SK-N-MC (cell line): Measurements from ENCODE around the gene DSTN.

Source experiments
- DNase-seq: peaks from one replicate; pipeline ENCODE4 v3.0.0-alpha.2; 2011; ENCODE audit warnings: low read depth, low spot score
- H3K27ac ChIP-seq: fragments of 200-600 bp; sonication (generic); 2 replicates; pipeline ENCODE4 v1.5.1; 2016; ENCODE audit warnings: mixed run types
- H3K36me3 ChIP-seq: fragments of 200-600 bp; sonication (generic); 2 replicates; pipeline ENCODE4 v1.6.1; 2017; ENCODE audit warnings: antibody characterized with exemption, low read length, mixed read lengths; ENCODE audit not compliant: insufficient read depth
- H3K4me3 ChIP-seq: fragments of 200-600 bp; sonication (generic); 2 replicates; pipeline ENCODE4 v1.5.1; 2016
- H3K9ac ChIP-seq: fragments of 200-600 bp; sonication (generic); 2 replicates; pipeline ENCODE4 v1.8.0; 2017; ENCODE audit warnings: mixed run types, mixed read lengths; ENCODE audit not compliant: insufficient read length
- H3K9me3 ChIP-seq: fragments of 200-600 bp; sonication (generic); 2 replicates; pipeline ENCODE4 v1.6.1; 2017; ENCODE audit warnings: low read depth, mild to moderate bottlenecking, antibody characterized with exemption, low read length, moderate library complexity, mixed read lengths
- EZH2 ChIP-seq: fragments of 200-600 bp; sonication (generic); IDR thresholded peaks from one replicate; pipeline ENCODE4 v1.6.1; 2017; ENCODE audit warnings: antibody characterized with exemption
- FOXP2 ChIP-seq: optimal IDR thresholded peaks from 2 replicates; pipeline ENCODE3; 2011; ENCODE audit warnings: mild to moderate bottlenecking, moderate library complexity; ENCODE audit not compliant: insufficient read depth; ENCODE audit errors: extremely low read length, control extremely low read depth
- POLR2AphosphoS5 ChIP-seq: IDR thresholded peaks from 2 replicates; pipeline ENCODE4 v1.6.1; 2012; ENCODE audit warnings: mild to moderate bottlenecking, low read depth, low read length, borderline replicate concordance

The DSTN gene

DNA sequence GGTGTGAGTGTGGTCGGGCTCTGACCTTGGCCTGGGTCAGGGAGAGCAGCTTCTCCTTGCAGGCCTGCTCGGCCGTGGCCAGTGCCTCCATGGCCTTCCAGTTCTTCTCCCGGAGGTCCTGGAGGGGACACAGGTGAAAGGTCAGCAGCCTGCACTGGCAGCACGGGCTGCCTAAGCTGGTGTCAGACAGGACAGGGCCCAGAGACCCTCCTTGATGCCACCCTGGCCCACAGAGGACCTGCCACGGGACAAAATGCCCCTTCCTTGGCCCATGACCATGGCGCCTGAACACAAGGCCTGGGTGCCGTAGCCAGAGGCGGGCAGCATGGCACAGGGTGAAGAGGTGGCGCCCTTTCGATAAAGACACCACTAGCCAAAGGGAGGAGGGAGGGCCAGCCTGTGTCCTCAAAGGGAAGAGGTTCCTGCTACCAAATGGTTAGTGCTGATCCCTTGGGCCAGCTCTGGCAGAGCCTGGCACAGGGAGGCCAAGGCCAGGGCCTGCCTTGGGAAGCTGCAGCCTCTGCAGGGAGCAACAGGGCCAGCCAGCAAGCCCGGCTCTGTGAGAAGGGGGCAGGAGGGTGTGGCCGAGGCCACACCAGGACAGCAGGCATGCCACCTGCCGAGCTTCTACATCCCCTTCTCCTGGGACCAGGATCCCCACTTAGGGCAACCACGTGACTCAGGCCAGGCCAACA, 54.8 kb downstream of the DSTN start:
- H3K27ac ChIP-seq = no peak overlapping the region
- no peaks in the 10 kb centered on the region for H3K9me3 ChIP-seq
- no peak overlapping the region for H3K4me3 ChIP-seq
- no peaks in the 10 kb centered on the region; the same call in 1 of the 2 replicates for H3K36me3 ChIP-seq
- no peak for DNase-seq
- H3K9ac ChIP-seq = no peak overlapping the region
- TF ChIP-seq POLR2AphosphoS5 = no peak
- no peak for TF ChIP-seq EZH2
- no peak for TF ChIP-seq FOXP2

DNA sequence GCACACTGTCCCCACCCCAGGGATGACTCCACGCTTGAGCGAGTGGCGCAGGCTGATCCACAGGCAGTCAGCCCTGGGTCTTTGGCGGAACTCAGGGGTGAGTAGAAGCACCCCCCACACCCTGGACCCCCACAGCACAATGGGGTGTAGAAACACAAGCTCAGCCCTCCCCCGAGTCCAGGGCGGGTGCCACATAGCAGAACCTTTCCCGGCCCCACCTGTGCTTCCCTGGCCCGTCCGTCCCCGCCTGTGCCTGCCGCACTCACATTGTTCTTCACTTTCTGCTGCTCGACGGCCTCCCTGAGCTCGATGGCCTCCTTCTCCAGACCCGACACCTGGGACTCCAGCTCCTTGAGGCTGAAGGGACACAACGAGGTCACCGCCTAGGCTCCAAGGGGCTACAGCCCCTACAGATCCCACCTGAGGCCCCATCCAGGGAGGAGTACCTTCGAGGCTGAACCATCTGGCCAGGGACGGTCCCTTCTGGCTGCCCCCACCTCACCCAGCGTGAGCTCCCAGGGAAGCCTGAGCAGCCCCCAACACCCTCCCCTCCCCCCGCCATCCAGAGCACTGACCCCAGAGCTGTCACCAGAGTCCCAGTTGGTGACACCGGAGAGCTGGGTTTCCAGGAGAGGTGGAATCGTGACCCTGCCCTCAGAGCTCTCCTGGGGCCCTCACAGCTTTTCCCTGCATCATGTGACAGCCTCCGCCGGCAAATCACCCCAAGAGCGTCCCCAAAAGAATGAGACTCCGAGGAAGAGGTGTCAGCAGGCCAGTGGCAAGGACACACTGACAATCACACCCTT, 55.6 kb downstream of the DSTN start:
- Histone ChIP-seq H3K36me3 (no peaks in the 10 kb centered on the region; the same call in 1 of the 2 replicates), H3K9me3 (no peaks in the 10 kb centered on the region), H3K27ac (no peak overlapping the region), H3K9ac (no peak overlapping the region), H3K4me3 (no peak overlapping the region)
- TF ChIP-seq FOXP2 (no peak), EZH2 (no peak), POLR2AphosphoS5 (no peak)
- no peak for DNase-seq

DNA sequence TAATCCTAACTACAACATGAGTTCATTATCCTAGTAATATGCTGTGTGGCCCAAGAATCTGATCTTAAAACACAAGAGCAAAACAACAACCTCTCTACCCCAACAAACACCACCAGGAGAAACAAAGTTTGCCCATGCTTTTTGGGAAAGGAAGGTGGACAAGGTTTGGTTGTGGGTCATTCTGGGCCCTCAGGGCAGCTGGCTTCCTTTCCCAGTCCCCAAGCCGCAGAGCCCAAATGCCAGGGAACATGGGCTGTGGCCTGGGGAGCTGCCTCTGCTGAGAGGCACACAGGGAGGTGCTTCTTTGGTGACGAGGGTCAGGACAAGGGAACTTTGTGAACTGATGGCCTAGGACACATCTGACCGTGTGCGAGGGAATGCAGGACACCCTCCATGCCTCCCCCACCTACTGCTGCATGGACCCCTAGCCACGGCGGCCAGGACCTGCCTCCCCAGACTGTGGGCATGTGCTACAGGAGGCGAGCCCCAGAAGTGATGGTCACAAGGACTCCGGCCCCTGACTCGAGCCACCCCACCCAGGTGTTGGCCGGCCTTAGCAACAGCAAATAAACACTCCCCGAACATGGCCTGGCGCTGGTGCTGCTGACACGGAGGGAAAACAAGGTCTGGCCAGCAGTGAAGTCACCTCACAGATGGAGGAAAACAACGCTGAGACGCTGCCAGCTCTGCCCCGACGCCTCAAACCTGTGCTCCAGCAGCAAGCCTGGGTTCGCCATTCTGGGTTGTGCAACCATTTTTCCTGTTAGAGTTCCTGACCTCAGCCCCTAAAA, 56.5 kb downstream of the DSTN start:
- H3K4me3 ChIP-seq = no peak overlapping the region
- H3K27ac ChIP-seq = no peak overlapping the region
- TF ChIP-seq POLR2AphosphoS5 (no peak), EZH2 (no peak), FOXP2 (no peak)
- H3K36me3 ChIP-seq = no peaks in the 10 kb centered on the region; the same call in 1 of the 2 replicates
- DNase-seq = no peak
- H3K9me3 ChIP-seq = no peaks in the 10 kb centered on the region
- no peak overlapping the region for H3K9ac ChIP-seq

DNA sequence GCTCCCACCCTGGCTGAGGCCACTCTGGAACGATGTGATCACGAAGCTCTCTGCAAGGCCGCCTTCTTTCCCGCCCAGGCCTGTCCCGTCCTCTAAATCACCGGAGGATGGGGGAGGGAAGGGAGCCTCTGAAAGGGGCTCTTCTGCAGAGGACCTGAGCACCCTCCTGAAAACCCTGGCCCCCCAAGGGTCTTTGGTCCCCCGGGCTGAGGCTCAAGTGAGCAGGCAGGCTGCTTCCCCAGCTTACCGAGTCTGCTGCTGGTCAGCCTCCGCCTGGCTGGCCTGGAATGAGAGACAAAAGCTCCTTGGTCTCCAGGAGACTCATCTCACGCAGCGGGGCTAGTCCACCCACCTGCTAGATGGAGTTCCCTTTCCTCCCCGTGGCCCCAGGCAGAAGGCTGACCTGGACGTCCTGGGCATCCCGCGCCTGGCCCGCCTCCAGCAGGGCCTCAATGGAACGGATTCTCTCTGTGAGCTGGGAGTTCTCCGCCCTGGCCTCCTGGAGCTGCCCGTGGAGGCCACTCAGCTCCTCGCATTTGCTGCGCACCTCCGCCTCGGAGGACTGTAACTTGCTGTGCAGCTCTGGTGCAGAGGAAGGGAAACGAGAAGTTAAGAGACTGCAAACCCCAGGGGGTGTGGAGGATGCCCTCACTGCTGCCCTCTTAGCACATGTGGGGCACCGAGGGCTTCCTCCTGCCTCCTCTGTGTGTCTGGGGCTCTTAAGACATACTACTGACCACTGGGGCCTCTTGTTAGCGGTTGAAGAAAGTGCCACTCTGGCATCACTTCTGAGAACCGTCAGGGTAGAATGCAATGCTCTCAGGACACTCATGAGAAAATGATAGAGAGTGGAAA, 57.5 kb downstream of the DSTN start:
- Histone ChIP-seq H3K36me3 (no peaks in the 10 kb centered on the region; the same call in 1 of the 2 replicates), H3K27ac (no peak overlapping the region), H3K9ac (no peak overlapping the region), H3K4me3 (no peak overlapping the region), H3K9me3 (no peaks in the 10 kb centered on the region)
- no peak for DNase-seq
- TF ChIP-seq FOXP2 (no peak), POLR2AphosphoS5 (no peak), EZH2 (no peak)

DNA sequence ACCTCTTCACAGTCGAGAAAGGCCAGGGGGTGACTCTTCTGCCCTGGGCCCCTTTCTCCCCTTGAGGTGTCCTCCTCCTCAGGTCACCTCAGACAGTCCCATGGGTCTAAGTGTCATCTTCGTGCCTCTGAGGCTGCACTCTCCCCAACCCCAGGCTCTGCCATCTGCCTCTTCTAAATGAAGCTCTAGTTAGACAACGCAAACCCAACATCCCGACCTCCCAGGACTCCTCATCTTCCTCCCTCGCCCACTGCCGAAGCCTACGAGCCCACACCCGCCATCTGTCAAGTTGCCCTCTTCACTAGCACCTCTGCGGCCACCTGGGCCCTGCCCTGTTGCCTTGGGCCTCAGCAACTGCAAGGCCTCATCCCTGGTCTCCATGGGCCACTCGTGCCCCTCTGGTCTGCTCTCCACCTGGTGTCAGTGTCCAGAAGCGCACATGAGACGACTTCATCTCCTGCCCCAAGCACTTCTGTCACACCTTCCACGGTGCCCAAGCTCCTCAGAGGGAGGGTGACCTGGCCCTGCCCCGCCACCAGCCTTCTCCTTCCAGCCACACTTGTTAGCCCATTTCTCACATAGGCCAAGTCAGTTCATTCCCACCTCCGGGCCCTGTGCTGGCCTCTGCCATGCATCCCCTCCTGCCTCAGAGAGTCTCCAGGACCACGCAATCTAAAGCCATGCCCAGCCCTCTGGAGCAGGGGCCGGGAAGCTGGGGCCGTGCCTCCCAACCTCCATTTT, 58.4 kb downstream of the DSTN start:
- Histone ChIP-seq H3K27ac (no peak overlapping the region), H3K9me3 (no peaks in the 10 kb centered on the region), H3K9ac (no peak overlapping the region), H3K4me3 (no peak overlapping the region), H3K36me3 (no peaks in the 10 kb centered on the region; the same call in 1 of the 2 replicates)
- no peak for DNase-seq
- no peak for TF ChIP-seq FOXP2
- no peak for TF ChIP-seq EZH2
- no peak for TF ChIP-seq POLR2AphosphoS5

DNA sequence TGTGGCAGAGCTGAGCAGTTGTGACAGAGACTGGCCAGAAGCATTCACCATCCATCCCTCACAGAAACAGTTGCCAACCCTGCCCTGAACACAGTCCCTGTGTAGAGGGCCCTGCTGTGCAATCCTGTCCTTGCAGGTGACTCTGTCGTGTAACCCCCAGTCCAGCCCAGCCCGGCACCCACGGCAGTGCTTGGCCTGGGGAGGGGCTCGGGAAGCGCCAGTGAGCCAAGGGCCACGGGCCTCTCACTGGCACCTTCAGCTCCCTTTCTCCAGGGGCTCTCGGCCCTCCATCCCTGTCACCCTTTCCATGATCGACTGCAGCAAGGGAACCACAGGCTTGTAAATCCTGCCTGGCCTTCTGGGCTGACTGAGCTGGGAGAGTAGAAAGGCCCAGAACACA, 59.1 kb downstream of the DSTN start:
- TF ChIP-seq FOXP2 = no peak
- no peak for TF ChIP-seq EZH2
- TF ChIP-seq POLR2AphosphoS5 = no peak
- no peak for DNase-seq
- H3K4me3 ChIP-seq = no peak overlapping the region
- H3K9me3 ChIP-seq = no peaks in the 10 kb centered on the region
- no peak overlapping the region for H3K9ac ChIP-seq
- H3K36me3 ChIP-seq = no peaks in the 10 kb centered on the region; the same call in 1 of the 2 replicates
- no peak overlapping the region for H3K27ac ChIP-seq

DNA sequence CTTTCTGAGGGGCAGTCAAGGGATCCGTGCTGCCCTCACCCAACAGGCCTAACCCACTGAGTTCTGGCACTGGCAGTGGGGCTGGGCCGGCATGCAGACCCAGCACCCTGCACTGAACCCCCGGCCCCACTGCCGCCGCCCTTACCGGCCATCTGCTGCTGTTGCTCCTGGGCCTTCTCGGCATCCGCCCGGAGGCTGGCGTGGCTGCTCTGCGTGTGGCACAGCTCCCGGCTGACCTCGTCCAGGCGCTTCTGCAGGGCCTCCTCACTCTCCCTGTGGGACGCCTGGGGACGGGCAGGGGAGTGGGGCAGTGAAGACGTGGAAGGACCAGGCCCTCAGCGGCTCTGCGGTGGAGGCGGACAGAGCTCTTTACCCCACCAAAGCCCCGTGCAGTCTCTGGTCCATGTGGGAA, 59.8 kb downstream of the DSTN start:
- H3K36me3 ChIP-seq = no peaks in the 10 kb centered on the region; the same call in 1 of the 2 replicates
- no peak for DNase-seq
- TF ChIP-seq POLR2AphosphoS5 = no peak
- no peak for TF ChIP-seq EZH2
- no peak for TF ChIP-seq FOXP2
- no peak overlapping the region for H3K4me3 ChIP-seq
- H3K9me3 ChIP-seq = no peaks in the 10 kb centered on the region
- H3K9ac ChIP-seq = no peak overlapping the region
- H3K27ac ChIP-seq = no peak overlapping the region
